ENCODE data around the gene RHBDD2. TPM values are rescaled to one million over a fixed set of nuclear protein-coding genes. Genes with fewer than 3 reads are reported as not detected.
A peak's percentile ranks its signal among the peaks of the same experiment; 100 is the strongest.

The RHBDD2 gene
- total RNA-seq, 1 experiment from 2014 or later: 79.3 TPM

DNA sequence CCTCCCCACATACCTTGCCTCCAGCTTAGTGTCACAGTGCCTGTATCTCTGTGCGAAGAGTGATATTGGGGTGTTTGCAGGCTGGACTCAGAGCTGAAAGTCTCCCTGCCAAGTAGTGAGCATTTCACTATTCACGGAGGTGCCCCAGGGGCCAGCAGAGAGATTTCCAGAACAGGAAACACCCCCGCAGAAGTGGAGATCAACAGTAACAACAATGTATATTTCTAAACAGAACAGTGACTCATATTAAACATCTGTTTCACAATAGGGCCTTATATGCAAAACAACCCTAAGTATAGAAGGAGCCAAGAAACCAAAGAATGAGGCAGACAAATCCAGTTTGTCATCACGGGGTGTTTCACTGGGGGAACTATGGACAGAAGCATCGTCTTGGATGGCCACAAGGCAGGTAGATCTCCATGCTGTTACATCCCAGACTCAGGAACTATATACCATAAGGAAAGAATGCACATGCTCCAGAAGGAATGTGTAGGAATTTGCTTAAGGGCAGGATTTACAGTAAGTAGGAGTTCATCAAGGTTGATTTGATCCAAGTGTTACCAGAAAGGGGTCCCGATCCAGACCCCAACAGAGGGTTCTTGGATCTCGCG lies 35.9 kb upstream of the RHBDD2 start:
- BruUV-seq (replicated peaks): no TSS peak
- H3K27me3 ChIP-seq (ENCODE audit: control insufficient read depth, insufficient read depth, low read length): no peaks in the 10 kb centered on the region
- POLR2A ChIA-PET: no interaction called here

DNA sequence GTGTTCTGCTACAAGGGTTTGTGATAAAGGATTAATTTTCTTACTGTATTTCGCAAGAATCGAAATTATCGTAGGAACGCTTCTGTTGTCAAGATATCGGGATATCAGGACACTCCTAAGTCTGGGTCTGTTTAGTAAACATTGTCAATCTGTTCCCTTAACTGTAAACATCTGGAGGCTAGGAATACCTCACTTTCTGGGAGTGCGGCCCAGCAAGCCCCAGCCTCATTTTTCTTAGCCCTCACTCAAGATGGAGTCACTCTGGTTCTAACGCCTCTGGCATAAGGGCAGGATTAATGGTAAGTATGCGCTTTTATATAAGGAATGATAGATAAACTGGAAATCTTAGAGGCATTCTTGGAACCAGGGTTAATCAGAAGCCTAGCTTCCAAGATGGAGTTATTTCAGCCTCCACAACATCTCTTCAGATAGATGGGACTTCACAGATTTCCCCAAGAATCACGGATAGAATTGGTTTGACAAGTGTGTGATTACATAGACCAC lies 35.2 kb upstream of the RHBDD2 start:
- no peak for TF ChIP-seq TCF7L2 (IDR thresholded peaks at IDR 0.05; ENCODE audit: low read depth, low read length)
- TF ChIP-seq, protein P1, sequence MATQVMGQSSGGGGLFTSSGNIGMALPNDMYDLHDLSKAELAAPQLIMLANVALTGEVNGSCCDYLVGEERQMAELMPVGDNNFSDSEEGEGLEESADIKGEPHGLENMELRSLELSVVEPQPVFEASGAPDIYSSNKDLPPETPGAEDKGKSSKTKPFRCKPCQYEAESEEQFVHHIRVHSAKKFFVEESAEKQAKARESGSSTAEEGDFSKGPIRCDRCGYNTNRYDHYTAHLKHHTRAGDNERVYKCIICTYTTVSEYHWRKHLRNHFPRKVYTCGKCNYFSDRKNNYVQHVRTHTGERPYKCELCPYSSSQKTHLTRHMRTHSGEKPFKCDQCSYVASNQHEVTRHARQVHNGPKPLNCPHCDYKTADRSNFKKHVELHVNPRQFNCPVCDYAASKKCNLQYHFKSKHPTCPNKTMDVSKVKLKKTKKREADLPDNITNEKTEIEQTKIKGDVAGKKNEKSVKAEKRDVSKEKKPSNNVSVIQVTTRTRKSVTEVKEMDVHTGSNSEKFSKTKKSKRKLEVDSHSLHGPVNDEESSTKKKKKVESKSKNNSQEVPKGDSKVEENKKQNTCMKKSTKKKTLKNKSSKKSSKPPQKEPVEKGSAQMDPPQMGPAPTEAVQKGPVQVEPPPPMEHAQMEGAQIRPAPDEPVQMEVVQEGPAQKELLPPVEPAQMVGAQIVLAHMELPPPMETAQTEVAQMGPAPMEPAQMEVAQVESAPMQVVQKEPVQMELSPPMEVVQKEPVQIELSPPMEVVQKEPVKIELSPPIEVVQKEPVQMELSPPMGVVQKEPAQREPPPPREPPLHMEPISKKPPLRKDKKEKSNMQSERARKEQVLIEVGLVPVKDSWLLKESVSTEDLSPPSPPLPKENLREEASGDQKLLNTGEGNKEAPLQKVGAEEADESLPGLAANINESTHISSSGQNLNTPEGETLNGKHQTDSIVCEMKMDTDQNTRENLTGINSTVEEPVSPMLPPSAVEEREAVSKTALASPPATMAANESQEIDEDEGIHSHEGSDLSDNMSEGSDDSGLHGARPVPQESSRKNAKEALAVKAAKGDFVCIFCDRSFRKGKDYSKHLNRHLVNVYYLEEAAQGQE (IDR thresholded peaks at IDR 0.05; ENCODE audit: insufficient read depth in 1 of 2, low read depth in 2 of 2, low read length in 1 of 2): no peak
- no peak for TF ChIP-seq SIN3A (IDR thresholded peaks at IDR 0.05; ENCODE audit: borderline replicate concordance, insufficient read depth, low read depth, low read length)
- TF ChIP-seq, protein P2, sequence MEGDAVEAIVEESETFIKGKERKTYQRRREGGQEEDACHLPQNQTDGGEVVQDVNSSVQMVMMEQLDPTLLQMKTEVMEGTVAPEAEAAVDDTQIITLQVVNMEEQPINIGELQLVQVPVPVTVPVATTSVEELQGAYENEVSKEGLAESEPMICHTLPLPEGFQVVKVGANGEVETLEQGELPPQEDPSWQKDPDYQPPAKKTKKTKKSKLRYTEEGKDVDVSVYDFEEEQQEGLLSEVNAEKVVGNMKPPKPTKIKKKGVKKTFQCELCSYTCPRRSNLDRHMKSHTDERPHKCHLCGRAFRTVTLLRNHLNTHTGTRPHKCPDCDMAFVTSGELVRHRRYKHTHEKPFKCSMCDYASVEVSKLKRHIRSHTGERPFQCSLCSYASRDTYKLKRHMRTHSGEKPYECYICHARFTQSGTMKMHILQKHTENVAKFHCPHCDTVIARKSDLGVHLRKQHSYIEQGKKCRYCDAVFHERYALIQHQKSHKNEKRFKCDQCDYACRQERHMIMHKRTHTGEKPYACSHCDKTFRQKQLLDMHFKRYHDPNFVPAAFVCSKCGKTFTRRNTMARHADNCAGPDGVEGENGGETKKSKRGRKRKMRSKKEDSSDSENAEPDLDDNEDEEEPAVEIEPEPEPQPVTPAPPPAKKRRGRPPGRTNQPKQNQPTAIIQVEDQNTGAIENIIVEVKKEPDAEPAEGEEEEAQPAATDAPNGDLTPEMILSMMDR (IDR thresholded peaks at IDR 0.05): no peak
- no peak for TF ChIP-seq POLR2AphosphoS5 (IDR thresholded peaks at IDR 0.05; ENCODE audit: low read depth, low read length)
- H3K27ac ChIP-seq (ENCODE audit: low read length): no peak overlapping the region
- intact Hi-C loops (cut with micrococcal nuclease; ENCODE audit: unreplicated experiment): no loop called here
- no peak overlapping the region for H3K4me3 ChIP-seq (ENCODE audit: low read depth in 2 of 2, low read length in 2 of 2)
- in situ Hi-C loops (cut with HindIII; ENCODE audit: low pct_unique_long_range_greater_than_20kb, low sequenced_read_pairs): no loop called here
- CTCF ChIA-PET: no interaction called here
- no peaks in the 10 kb centered on the region for H3K9me3 ChIP-seq (ENCODE audit: control insufficient read depth, insufficient read depth, low read depth, low read length)
- no peaks in the 10 kb centered on the region for H3K36me3 ChIP-seq (ENCODE audit: control insufficient read depth, insufficient read depth, low read length)
- DNase-seq (ENCODE audit: low read depth, low spot score) (no peak), ATAC-seq (no peak)
- POLR2A ChIA-PET: no interaction called here
- BruUV-seq (replicated peaks): no TSS peak
- peaks cover 12% of the 10 kb centered on the region for H3K4me1 ChIP-seq (ENCODE audit: control insufficient read depth, insufficient read depth, low read length)
- no peaks in the 10 kb centered on the region for H3K27me3 ChIP-seq (ENCODE audit: control insufficient read depth, insufficient read depth, low read length)

More for the DNA sequence above, 35.9 kb upstream of the RHBDD2 start:
- TF ChIP-seq, protein P1 (IDR thresholded peaks at IDR 0.05; ENCODE audit: insufficient read depth in 1 of 2, low read depth in 2 of 2, low read length in 1 of 2): no peak
- TF ChIP-seq, protein P2 (IDR thresholded peaks at IDR 0.05): no peak
- TF ChIP-seq POLR2AphosphoS5 (IDR thresholded peaks at IDR 0.05; ENCODE audit: low read depth, low read length): no peak
- TF ChIP-seq SIN3A (IDR thresholded peaks at IDR 0.05; ENCODE audit: borderline replicate concordance, insufficient read depth, low read depth, low read length): no peak
- 0 out of 2 replicates have a peak overlapping the region, but pooled peaks have one; percentile 18 for H3K27ac ChIP-seq (ENCODE audit: low read length)
- DNase-seq (ENCODE audit: low read depth, low spot score): peak; percentile 47
- peak; percentile 88 for ATAC-seq
- no peaks in the 10 kb centered on the region for H3K9me3 ChIP-seq (ENCODE audit: control insufficient read depth, insufficient read depth, low read depth, low read length)
- H3K4me1 ChIP-seq (ENCODE audit: control insufficient read depth, insufficient read depth, low read length): peaks cover 12% of the 10 kb centered on the region
- intact Hi-C loops (cut with micrococcal nuclease; ENCODE audit: unreplicated experiment) (no loop called here), in situ Hi-C loops (cut with HindIII; ENCODE audit: low pct_unique_long_range_greater_than_20kb, low sequenced_read_pairs) (no loop called here)
- no peak overlapping the region for H3K4me3 ChIP-seq (ENCODE audit: low read depth in 2 of 2, low read length in 2 of 2)
- CTCF ChIA-PET: interaction anchor here (0.6 kb wide), 1 partner anchor 85 kb away, joined by 6 read pairs; no protein-coding TSS in a partner anchor
- no peaks in the 10 kb centered on the region for H3K36me3 ChIP-seq (ENCODE audit: control insufficient read depth, insufficient read depth, low read length)
